SW480 (cell line): ENCODE data around the gene CSMD2.

Source experiments
- DNase-seq: peaks from one replicate; pipeline ENCODE4 v3.0.0-alpha.2; 2016; ENCODE audit warnings: low spot score

CSMD2 gene

DNA sequence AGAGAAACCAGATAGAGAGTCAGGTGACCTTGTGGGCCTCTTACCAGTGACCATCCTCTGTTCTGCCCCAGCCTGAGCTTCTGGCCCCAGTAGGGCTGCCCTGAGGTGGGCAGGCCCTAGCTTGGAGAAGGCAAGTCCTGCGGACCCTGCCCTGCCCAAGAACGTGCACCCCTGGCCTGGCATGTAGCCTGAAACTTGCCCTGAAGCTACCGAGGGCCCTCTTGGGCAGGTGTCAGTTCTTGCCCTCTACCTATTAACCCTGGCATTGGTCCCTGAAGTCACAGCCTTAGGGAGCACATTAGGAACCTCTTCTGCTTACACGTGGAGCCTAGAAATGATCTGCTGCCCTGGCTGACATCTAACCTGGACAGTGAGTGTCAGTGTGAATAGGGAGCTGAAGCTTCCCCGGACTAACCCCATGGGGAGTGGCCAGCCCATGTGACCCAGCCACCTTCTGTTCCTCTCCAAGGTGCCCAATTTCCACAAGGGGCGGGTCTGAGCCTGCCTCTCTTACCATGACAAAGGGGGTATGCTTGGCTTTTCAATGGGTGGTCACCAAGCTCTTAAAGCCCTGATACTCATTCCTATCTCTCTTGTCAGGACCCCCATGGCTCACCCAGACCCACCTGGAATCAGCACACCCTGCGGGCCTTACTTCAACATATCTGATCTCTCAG lies 529.6 kb downstream of the CSMD2 start:
- DNase-seq = no peak

DNA sequence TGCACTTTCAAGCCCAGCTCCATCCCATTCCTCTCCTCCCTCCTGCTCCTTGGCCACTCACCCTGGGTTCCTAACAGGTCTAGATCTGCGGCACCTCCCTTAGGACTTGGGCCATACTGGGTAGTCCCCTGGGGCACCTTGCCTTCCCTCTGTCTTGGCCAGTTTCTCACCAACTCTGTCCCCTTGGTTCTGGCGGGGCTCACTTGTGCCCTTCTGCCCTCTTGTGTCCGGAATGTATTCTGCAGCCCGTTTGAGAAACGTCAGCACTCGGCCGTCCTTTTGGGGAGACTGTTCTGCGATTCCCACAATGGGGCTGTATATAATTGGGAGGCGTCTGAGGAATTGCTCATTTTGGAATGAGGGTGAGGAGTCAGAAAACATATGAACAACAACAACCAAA lies 530.2 kb downstream of the CSMD2 start:
- peak; percentile 34 for DNase-seq

DNA sequence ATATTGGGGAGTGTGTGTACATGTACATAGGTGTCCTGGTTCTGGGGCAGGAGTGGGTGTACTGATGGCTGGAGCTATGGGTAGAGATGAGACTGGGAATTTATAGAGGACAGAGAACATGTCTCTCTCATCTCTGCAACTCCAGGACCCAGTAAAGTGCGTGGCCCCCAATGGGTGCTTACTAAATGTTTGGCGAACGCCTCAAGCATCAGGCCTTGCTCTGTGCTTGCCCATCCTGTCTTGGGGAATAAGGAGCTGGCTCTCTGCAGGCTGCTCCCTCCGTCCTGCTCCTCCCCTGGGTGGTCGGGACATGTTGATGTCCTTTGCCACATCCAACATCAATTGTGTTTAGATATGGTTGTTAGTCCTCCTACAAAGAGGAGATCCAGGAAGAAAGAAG lies 530.9 kb downstream of the CSMD2 start:
- DNase-seq = no peak

DNA sequence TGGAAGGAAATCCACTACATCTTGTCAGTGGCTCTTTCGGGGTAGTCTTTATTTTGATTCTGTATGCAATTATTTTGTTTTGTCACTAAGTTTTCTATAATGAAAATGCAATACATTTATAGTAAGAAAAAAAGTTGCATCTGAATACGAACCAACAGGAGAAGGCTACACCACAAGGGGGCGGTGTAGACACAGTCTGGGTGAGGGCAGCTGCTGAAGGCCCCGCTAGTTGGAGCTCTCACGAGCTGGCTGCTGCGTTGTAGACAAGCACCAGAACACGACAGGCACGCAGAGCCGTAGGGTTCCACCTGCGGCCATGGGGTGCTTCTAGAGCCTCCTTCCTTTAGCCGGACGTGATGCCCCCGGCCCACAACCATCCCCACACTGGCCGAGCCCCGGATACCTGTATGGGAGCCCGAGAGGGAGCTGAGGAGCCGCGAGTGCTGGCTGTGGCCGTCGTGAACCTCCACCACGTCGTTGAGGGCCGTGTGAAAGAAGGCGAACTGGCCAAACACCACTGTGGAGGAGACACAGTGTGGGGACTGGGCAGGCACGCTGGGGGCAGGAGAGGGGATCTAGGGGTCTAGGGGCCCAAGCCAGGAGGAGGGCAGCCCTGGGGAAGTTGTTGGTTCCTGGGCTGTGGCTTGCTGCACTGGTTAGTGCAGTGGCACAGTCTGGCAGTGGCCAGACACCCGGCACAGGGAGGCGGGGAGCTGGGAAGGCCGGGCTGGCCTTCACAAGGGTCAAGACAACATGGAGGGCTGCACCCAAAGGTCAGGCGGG lies 531.8 kb downstream of the CSMD2 start:
- DNase-seq = peak; percentile 81

DNA sequence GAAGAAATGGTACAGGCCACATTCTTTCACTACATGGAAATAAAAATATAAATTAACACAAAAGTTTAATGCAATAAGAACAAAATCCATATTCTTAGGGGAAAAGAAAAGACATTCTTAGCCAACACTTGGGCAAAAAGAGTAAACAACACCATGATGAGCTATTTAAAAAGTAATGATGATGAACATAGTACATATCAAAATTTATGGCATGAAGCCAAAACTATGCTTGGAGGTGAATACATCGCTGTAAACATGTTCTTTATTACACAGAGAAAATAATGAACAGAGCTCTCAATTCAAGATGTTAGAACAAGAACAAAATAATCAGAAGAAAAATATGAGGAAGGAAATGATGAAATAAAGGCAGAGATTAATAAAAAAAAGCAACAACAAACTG lies 534.3 kb downstream of the CSMD2 start:
- DNase-seq = no peak

DNA sequence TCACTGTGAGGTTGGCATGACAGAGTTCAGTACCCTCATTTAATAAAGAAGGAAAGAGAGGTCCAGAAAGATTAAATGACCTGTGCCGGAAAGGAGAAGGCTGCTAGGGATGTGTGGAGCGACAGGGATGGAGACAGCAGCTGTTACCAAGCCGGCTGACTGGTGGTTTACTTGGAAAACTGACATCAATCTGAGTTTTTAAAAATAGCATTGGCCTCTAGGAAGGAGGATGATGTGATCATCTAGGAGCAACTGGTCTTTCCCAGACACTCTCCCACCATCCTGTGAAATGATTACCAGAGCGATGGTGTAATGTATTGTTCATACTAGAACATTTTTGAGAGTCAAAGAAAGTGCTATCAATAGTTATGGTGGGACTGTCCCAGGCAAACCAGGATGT lies 538.2 kb downstream of the CSMD2 start:
- DNase-seq = no peak

DNA sequence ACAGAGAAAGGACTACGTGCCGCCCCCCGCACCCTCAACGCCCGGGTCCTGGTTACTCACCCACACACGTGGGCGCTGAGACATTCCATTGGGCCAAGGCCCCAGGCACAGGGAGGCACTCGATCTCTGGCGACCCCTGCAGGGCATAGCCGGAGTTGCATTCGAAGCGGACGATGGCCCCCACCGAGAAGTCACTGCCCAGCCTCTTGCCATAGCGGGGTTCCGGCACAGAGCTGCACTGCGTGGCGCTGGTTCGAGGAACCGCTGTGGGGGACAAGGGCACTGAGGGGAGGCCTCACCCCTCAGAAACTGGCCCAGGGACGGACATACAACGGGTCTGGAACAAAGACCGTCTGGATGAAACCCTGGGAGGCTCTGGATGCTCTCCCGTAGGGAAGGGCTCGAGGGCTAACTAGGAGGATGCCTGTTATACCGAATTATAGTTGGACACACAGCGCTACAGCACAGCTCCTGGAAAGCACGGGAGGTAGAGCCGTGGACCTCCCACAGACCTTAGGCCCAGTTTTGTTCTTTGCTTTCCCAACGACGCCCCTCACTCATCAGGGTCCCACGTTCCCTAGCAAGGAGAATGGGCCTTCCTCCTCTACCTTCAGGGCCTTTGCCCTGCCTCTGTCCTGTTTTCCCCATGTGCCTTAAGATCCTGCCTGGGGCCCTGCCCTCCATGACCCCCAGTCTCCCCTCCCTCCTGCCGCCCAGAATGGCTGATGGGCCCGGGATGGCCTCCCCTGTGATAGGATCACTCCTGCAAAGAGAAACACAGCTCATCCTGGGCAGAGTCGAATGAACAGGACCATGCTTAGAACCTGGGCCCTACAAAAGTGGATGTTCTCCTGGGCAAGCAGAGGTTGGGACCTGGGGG lies 539.8 kb downstream of the CSMD2 start:
- DNase-seq = no peak

DNA sequence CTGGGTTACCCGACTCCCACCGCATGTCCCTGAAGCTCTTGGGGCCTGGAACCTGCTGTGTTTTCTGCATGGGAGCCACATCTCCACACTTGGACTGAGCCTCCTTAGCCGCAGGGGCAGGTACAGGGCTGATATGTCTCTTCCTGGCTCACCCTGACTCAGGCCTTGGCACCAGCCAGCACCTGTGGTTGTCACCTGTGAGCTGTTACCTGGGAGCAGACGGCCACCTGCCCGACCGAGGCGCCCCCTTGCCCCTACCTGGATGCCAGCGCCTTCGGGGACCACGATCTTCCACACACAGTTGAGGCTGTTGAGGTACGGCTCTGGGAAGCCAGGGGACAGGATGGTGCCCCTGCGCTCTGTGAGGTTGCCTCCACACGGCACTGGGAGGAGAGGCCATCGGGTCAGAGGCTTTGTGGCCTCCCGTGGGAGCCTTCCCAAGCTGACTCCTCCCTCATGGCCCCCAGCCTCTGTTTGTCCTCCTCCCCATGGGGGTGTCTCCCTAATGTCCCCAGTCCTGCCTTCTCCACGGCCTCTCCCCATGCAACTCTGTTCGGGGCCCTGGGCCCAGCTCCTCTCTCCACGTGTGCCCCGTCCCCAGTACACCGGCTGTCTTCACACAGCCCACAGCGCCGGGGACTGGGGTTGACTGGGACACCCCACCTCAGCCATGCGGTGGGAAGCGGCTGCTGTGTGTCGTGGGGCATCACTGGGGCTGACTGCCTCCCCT lies 540.6 kb downstream of the CSMD2 start:
- DNase-seq = no peak

DNA sequence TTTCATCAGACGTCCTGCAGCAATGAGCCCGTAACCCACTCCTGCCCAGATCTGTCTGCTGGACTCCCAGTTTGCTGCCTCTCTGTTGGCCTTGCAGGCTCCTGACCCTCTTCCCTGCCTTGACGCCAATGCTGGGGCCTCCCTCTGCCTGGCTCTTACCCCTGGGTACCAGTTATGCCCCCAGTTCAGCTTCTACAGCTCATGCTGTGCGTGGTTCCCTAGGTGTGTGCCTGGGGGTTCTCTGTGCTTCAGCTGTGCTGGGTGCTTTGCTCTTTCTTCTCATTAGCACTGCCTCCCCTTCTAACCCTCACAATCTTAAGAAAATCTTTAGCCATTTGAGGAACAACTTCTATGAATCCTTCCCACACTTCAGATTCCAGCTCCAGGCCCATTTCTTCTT lies 541.2 kb downstream of the CSMD2 start:
- DNase-seq = no peak

DNA sequence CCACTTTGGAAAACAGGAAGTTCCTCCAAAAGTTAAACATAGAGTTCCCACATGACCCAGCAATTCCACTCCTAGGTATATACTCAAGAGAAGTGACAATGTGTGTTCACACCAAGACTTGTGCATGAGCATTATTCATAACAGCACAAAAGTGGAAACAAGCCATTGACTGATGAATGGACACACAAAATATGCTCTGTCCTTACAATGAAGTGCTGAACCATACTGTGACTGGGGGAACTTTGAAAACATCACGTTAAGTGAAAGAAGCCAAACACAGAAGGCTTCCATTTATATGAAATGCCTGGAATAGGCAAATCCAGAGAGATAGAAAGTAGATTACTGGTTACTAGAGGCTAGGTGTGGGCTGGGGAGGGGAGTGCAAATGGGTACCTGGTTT lies 542.3 kb downstream of the CSMD2 start:
- no peak for DNase-seq

DNA sequence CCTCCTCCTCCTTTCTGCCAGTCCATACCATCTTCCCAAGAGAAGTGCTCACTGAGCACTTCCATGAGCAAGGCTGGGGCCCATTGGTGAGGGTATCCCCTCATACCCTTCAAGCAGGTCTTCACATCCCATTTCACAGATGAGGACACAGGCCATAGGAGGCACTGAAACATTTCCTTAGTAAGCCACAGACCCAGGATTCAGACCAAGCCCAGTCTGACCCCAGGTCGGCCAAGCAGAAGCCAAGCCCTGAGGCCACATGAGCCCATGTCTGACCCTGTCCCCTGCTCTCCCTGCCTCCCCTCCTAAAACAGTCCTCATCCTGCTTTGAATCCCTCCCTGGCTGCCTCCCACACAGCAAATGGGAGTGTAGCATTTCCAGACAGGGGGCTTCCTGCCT lies 546.4 kb downstream of the CSMD2 start:
- no peak for DNase-seq

DNA sequence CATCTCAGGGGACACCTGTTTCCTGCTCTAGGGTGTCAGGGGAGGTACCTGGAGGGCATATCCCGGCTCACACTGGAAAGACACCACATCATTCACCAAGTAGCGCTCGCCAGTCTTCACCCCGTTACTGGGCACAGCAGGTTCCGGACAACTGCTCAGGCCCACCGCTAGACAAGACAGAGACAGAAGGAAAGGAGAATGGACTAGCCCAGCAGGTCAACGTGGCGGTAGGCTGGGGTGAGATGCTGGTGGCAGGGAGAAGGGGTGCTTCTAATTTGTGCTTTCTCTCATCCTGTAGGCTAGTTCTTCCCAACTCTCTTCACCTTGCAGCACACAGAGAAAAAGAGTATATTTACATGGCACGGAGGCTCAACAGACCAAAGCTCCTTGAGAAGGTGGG lies 547.6 kb downstream of the CSMD2 start:
- DNase-seq = no peak

DNA sequence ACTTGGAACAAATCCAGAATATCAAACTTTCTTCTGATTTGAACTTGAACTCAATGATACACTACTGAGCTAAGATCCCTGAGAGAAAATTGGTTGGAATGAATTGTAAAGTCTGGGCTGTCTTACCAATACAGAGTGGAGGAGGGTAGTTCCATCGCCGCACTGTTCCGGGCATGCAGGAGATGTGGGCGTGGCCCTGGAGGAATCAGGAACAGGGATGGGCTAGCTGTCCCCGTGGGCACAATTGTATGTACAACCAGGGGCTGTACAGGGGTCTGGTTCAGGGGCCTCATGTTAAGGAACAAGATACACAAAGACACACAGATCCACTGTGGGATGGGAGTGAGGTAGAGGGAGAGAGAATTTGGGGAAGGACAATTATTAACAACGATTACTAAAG lies 548.2 kb downstream of the CSMD2 start:
- no peak for DNase-seq

DNA sequence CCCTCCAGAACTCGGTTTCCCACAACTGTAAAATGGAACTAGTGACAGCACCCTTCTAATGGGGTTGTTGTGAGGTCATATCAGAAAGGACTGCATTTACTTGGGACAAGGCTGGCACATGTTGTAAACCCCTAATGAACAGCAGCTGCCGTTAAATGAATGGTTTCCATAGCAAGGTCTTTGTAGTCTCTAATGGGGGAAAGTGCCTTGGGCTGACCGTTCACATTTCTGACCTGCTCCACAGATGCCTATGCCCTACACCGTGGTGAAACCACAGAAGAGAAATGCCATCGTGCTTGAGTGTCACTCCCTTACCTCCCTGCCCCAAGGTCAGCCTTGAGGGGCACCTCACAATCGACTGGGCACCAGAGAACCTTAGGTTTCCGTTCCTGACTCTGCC lies 549.5 kb downstream of the CSMD2 start:
- no peak for DNase-seq

DNA sequence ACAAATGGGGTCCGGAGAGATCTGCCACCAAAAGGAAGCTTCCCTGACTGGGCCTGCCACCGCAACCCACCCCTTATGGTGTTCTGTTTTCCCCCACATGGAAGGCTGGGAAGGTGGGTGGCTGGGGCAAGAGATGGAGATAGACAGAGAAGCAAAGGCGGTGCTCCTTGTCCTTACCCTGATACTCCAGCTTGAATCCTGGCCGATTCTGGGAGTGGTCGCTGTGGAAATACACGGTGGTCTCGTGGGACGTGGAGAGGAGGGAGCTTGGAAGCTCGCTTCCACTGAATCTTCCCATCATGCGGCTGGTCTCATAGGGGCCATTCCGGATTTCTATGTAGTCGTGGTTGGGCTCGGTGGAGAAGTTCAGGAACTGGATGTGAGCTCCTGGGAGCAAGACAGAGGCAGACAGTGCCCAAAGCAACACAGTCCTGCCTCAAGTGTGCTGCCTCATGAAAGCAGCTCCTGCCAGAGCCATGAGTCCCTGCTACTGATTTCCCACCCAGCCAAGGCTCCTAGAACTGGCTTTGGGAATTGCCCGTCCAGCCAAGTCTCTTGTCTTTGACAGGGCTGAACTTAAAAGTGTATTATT lies 554.1 kb downstream of the CSMD2 start:
- DNase-seq = no peak

DNA sequence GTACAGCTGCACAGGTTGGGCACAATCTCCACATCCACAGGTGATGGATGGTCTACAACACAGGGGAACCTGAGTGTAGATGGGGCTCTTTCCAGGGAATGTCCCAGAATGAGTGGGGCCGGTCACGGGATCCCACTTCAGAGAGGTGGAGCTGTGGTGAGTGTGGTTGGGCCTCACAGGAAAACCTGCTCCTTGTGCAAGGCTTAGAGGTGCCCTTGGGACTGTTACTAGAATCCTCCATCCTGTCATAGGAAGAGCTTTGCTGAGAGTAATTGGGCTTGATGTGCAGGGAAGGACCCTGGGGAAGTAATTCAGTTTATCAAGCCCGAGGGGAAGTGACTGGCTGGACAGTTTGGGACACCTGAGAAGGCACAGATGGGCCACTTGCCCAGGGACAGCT lies 554.6 kb downstream of the CSMD2 start:
- DNase-seq = no peak

DNA sequence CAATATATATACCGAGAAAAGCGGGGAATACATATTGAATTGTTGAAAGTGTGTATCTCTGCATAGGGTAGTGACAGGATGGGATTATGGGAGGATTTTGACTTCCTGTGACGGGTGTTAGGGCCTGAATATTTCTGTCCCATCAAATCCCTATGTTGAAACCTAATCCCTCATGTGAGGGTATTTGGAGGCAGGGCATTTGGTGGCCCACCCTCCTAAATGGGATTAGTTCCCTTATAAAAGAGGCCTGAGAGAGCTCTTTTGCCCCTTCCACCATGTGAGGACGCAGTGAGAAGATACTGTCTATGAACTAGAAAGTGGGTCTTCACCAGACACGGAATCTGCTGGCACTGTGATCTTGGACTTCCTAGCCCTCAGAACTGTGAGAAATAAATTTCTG lies 555.3 kb downstream of the CSMD2 start:
- no peak for DNase-seq

DNA sequence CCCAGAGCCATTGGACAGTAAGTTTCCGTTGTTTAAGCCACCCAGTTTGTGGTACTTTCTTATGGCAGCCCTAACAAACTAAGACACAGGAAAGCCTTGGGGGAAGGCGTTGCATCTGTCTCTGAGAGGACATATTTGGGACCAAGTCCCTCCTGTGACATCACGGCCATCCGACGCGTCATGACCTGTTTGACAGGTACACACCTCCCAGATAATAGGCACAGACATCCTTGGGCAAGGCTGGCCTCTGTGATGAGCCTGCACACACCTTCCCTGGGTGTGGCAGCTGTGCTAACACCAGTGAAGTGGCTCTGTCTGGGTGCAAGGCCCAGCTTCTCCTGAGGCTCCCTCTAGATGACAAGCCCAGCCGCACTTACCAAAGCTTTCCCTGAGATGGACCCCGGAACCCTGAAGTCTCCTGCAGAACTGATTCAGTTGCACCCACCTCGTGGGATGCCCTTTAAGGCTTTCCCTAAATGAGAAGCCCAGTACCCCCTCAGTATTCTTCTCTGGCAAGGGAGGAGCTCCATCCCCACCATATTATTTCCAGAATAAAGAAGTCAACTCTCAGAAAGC lies 556.1 kb downstream of the CSMD2 start:
- no peak for DNase-seq

DNA sequence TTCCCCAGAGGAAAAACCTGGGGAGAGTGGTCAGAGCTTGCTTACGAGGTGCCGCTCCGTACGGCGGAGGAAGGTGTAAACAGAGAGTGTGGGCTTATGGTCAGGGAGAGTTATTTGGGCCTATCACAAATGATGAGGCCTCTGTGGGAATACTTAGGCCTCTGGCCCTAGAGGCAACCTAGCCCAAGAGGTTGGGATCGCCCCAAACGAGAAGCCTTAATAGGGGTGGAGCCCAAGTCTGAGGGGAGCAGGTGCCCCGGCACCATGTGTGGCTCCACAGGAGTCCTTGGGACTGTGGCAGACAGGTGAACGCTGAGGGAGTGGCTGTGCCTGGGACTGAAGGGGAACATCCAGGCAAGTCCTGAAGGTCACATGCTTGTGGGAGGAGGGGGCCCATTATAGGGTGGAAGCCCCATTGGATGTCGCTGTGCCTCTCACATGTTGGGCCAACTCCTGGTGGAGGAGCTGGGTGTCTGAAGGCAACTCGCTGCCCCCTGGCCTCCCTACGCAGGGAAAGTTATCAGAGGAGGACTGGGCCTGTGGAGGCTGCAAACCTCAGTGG lies 557.5 kb downstream of the CSMD2 start:
- no peak for DNase-seq

DNA sequence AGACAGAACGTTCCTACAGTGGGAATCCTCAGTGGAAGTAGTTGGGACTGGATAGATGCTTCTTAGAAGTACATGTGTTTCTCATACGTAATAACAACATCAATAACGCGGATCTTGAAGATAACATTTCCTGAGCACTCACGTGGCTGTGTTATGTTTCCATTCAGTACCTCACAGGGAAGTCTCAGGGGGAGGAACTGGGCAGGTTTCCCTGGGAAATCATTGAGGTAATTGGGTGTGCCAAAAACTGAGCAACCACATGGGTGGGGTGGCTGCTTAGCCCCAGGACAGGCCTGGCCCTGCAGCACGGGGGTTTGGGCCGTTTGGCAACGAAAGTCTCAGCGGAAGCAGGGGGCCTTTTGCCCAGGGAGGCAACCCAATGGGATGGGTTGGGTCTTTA lies 558.8 kb downstream of the CSMD2 start:
- DNase-seq = no peak

DNA sequence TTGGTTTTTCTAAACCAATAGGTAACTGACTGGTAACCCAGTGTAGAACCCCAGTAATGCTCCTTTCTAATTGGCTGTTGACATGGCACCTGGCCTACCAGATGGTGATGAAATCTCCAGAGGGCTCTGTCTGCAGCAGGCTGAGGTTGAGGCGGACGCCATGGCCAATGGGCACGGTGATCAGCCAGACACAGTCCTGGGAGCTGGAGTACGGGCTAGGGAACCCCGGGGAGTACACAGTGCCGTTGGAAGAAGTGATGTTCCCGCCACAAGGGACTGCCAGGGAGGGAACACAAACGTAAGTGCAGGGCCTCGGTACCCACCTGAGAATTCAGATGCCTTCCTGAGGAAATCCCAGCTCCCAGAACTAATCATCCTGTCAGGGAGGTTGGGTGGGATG lies 562.8 kb downstream of the CSMD2 start:
- DNase-seq = no peak
